ENCODE results near the gene SPINK4. TPM values are rescaled to one million over a fixed set of nuclear protein-coding genes. Genes with fewer than 3 reads are reported as not detected.

SPINK4 gene
- total RNA-seq, 1 donor from 2014 or later = not detected

- POLR2A ChIA-PET = interaction anchor here (1.2 to 2.8 kb wide), 7 partner anchors 37 to 202 kb away, joined by 9 to 30 read pairs (median 17); partner anchors contain the start of genes B4GALT1, BAG1, CHMP5 and DNAJA1
- TF ChIP-seq CTCF (IDR thresholded peaks at IDR 0.05) = no peak
- Mint-ChIP-seq H3K9me3 (no peaks in the 10 kb centered on the region), H3K4me3 (no peak overlapping the region), H3K27ac (peak overlapping the region; percentile 92), H3K4me1 (peaks cover 31% of the 10 kb centered on the region), H3K27me3 (no peaks in the 10 kb centered on the region), H3K36me3 (ENCODE audit: low read depth) (no peaks in the 10 kb centered on the region)
- no peak for ATAC-seq (ENCODE audit: low read depth)
- DNase-seq = no peak
- intact Hi-C loops (cut with micrococcal nuclease) = loop anchor here (1.0 to 5.0 kb wide), 4 partner anchors 37 to 655 kb away; partner anchors contain the start of genes APTX, BAG1, NDUFB6 and SMU1
- CTCF ChIA-PET = interaction anchor here (2.8 to 3.2 kb wide), 3 partner anchors 25 to 148 kb away, joined by 25 to 49 read pairs (median 48); no protein-coding TSS in a partner anchor
These were observed 12.2 kb upstream of the SPINK4 start for GRCh38 chr9:33227741-33228140.

DNA sequence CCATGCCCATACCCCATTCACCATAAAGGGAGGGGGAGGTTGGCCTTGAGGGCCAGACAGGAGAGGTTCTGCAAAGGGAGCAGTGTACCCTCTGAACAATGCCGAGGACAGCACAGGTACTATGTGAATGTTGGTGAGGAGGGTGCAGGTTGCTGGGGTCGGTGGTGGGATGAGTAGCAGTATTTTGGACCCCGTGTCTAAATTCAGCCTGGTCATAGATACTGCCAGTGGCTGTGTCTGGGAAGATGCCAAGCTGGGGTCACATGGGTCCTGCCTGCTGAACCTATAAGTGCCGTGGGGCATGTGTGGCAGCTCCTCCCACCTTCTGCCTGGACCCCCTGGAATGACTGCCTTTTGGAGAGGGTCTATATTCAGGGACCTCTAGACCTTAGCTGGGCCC, 11.4 kb upstream of the SPINK4 start:
- no peak overlapping the region for H3K4me3 Mint-ChIP-seq
- ChIA-PET POLR2A (no interaction called here), CTCF (no interaction called here)
- no peak for TF ChIP-seq CTCF (IDR thresholded peaks at IDR 0.05)
- H3K4me1 Mint-ChIP-seq = peaks cover 29% of the 10 kb centered on the region
- H3K9me3 Mint-ChIP-seq = no peaks in the 10 kb centered on the region
- intact Hi-C loops (cut with micrococcal nuclease) = loop anchor here (5.0 kb wide), 1 partner anchor 656 kb away; the partner anchor contains the start of gene NDUFB6
- no peak overlapping the region for H3K27ac Mint-ChIP-seq
- H3K36me3 Mint-ChIP-seq (ENCODE audit: low read depth) = no peaks in the 10 kb centered on the region
- no peak for DNase-seq
- H3K27me3 Mint-ChIP-seq = no peaks in the 10 kb centered on the region
- ATAC-seq (ENCODE audit: low read depth) = no peak

DNA sequence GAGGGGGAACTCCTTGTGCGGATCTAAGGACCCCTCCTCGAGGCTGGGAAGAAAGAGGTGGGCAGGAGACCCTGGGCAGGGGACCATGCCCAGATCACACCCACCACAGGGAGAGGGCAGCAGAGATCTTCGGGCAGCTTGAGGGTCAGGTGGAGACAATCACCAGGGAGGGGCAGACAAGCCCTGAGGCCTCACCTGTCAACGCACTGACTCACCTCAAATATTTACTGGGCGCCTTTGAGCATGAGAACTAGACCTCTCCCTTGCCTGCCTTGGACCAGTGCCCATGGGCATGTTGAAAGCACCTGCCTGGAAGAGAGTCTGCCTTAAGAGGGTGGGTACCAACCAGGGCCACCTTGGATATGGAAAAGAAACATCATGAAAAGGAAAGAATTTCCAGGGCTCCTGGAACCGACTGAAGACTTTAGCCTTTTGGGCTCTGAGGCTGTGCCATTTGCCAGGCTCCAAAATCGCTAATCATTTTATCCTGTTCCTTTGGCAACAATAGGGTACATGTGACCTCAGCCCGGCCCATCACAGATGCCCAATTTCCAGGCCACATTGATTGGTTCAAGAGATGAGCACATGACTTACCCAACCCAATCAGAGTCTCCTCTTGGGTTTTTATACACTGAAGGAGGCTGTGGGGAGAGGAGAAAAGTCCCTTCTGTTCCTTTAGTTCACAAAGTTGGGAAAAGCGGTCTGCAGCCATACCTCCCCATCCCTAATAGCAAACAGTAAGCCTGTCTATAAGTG, 10.4 kb upstream of the SPINK4 start:
- ATAC-seq (ENCODE audit: low read depth) (no peak), DNase-seq (no peak)
- ChIA-PET POLR2A (no interaction called here), CTCF (no interaction called here)
- H3K4me1 Mint-ChIP-seq = peaks cover 29% of the 10 kb centered on the region
- no peak for TF ChIP-seq CTCF (IDR thresholded peaks at IDR 0.05)
- intact Hi-C loops (cut with micrococcal nuclease) = loop anchor here (5.0 kb wide), 1 partner anchor 657 kb away; the partner anchor contains the start of gene NDUFB6
- no peak overlapping the region for H3K27ac Mint-ChIP-seq
- no peaks in the 10 kb centered on the region for H3K27me3 Mint-ChIP-seq
- no peaks in the 10 kb centered on the region for H3K36me3 Mint-ChIP-seq (ENCODE audit: low read depth)
- H3K9me3 Mint-ChIP-seq = no peaks in the 10 kb centered on the region
- H3K4me3 Mint-ChIP-seq = no peak overlapping the region

GRCh38 chr9:33230756-33231622, 9.0 kb upstream of the SPINK4 start:
- CTCF ChIA-PET = no interaction called here
- intact Hi-C loops (cut with micrococcal nuclease) = no loop called here

More at GRCh38 chr9:33230756-33231622, 9.0 kb upstream of the SPINK4 start:
- no peak overlapping the region for H3K27ac Mint-ChIP-seq
- peaks cover 5% of the 10 kb centered on the region for H3K27me3 Mint-ChIP-seq
- no peak for TF ChIP-seq CTCF (IDR thresholded peaks at IDR 0.05)
- POLR2A ChIA-PET = interaction anchor here (0.9 kb wide), 1 partner anchor 155 kb away, joined by 3 read pairs; the partner anchor contains the start of gene SMU1
- H3K4me3 Mint-ChIP-seq = no peak overlapping the region
- H3K36me3 Mint-ChIP-seq (ENCODE audit: low read depth) = no peaks in the 10 kb centered on the region
- H3K4me1 Mint-ChIP-seq = peaks cover 19% of the 10 kb centered on the region
- DNase-seq = no peak
- no peak for ATAC-seq (ENCODE audit: low read depth)
- no peaks in the 10 kb centered on the region for H3K9me3 Mint-ChIP-seq
